Gastroesophageal sphincter (tissue), 3 donors: ENCODE data around the gene TBC1D8.

Experiments
- EP300 ChIP-seq: sonication (generic); formaldehyde crosslinking; IDR thresholded peaks from one replicate; pipeline ENCODE4 v1.6.1; 2017; ENCODE audit warnings: antibody characterized with exemption, mild to moderate bottlenecking
- POLR2A ChIP-seq, 2 donors: fragments of 450-650 bp; IDR thresholded peaks; one replicate each; pipeline ENCODE4 v1.6.1; 2017; ENCODE audit warnings: antibody characterized with exemption in 2 of 2, mild to moderate bottlenecking in 2 of 2, moderate library complexity in 1 of 2
- POLR2AphosphoS5 ChIP-seq: sonication (generic); formaldehyde crosslinking; IDR thresholded peaks from one replicate; pipeline ENCODE4 v1.6.1; 2017; ENCODE audit warnings: antibody characterized with exemption
- TF ChIP-seq, protein P1 (sequence below), 4 experiments: fragments of 200-600 bp in 2 of 4; fragments of 450-650 bp in 2 of 4; sonication (generic) in 1 of 4; IDR thresholded peaks; one replicate each; pipeline ENCODE4 v1.5.1; 2017 to 2019; ENCODE audit warnings: antibody characterized with exemption in 4 of 4, mild to moderate bottlenecking in 2 of 4, moderate library complexity in 2 of 4

DNA sequence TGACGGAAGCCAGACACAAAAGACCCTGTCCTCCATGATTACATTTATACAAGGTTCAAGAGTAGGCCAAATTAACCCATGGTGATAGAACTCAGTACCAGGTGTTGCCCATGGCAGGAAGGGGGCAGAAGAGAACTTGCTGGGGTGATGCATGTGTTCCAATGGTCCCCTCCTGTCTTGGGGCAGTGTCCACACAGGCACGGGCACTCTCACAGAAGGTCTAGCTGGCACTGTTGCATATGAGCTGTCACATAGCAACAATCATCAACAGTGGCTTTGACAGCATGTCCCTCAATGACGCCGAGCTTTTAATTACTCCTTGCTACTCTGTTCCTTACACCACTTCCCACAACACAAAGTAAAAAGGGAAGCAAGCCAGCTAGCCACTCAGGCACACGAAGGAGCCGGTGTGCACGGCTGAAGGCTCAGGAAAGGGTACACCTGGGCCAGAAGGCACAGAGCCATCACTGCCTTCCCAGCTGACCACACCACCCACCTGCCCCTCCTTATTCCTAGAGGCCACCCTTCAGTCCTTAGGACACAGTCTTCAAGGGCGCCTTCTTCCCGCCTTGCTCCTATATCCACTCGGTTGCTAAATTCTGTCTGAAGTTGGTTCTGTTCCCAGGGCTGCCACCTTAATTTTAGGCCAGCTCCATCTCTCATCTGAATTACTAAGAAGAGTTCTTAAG is 120.2 kb downstream of the TBC1D8 start:
- TF ChIP-seq, protein P1, sequence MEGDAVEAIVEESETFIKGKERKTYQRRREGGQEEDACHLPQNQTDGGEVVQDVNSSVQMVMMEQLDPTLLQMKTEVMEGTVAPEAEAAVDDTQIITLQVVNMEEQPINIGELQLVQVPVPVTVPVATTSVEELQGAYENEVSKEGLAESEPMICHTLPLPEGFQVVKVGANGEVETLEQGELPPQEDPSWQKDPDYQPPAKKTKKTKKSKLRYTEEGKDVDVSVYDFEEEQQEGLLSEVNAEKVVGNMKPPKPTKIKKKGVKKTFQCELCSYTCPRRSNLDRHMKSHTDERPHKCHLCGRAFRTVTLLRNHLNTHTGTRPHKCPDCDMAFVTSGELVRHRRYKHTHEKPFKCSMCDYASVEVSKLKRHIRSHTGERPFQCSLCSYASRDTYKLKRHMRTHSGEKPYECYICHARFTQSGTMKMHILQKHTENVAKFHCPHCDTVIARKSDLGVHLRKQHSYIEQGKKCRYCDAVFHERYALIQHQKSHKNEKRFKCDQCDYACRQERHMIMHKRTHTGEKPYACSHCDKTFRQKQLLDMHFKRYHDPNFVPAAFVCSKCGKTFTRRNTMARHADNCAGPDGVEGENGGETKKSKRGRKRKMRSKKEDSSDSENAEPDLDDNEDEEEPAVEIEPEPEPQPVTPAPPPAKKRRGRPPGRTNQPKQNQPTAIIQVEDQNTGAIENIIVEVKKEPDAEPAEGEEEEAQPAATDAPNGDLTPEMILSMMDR (IDR thresholded peaks at IDR 0.05) = no peak
- TF ChIP-seq POLR2A (IDR thresholded peaks at IDR 0.05) = no peak
- TF ChIP-seq EP300 = no peak
- TF ChIP-seq POLR2AphosphoS5 = no peak
